Stimulated activated CD4-positive, alpha-beta T cell treated with anti-CD3 and anti-CD28 coated beads, Interleukin-12 subunit alpha, Interleukin-12 subunit beta, amount 100 ng/mL, for 24 hours (primary cell): ENCODE measurements around the gene TPP1.

Experiments used
- DNase-seq, 2 experiments: peaks; one replicate each; pipeline ENCODE4 v3.0.0-alpha.2; 2020; ENCODE audit warnings: low read depth in 2 of 2

The TPP1 gene

DNA sequence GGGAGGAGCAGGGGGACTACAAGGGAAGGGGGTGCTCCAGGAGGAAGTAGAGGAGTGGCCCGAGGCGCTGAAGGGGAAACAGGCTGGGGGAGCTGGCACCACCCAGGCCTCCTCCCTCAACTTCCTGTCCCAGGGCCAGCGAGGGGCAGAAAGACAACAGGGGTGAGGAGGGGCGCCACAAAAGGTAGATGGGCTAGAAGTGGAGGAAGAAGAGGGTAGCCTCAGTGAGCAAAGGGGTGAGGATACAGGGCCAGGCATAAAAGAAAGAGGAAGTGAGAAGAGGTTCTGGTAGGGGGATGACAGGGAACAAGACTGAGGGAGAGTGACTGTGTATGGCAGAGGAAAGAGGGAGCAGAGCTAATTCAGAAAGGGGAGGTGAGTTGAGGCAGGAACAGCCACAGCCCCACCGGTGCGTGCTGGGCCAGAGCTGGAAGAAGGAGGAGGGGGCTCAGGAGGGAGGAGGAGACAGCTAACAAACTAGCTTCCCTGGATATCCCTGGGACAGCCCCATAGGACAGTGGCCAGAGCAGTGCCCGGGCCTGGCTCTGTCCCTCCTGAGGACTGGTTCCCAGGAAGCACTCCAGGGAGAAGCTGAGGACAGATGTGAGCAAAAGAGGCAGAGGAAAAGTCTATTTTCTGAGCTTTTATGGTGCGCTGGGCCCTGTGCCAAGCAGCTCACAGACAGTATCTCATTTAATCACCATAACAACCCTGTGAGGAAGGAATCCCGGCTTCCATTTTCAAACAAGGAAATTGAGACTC lies 27.9 kb upstream of the TPP1 start:
- no peak for DNase-seq

DNA sequence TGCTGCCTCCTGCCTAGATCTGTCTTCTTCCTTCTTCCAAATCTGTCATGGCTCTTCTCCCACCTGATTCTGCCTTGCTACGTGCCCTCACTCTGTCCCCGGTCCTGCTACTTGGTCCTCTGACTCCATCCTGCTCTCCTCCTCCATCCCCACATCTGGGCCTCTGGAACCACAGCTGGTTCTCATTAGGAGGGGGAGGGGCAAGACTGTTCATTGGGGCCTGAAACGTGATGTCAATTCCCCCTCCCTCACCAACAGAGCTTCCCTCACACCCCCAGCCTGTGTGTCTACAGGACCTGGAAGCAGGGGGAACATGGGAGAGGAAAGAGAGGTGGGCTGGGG lies 27.3 kb upstream of the TPP1 start:
- no peak for DNase-seq

DNA sequence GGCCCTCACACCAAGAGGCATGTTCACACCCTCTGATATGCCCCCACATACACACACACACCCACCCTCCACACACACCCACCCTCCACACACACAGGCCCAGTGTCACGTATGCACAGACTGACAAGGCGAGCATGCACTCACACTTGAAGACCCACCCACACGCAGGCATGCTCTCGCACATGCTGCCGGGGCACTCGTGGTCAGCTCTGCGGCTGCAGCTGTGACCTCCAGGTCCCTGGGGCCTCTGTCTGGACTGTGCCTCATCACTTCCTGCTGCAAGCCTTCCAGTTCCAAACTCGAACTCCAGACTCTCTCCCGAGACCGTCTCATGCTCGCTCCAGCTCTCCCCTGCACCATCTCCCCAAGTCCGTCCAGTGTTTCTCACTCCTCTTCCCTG lies 26.8 kb upstream of the TPP1 start:
- DNase-seq: no peak

DNA sequence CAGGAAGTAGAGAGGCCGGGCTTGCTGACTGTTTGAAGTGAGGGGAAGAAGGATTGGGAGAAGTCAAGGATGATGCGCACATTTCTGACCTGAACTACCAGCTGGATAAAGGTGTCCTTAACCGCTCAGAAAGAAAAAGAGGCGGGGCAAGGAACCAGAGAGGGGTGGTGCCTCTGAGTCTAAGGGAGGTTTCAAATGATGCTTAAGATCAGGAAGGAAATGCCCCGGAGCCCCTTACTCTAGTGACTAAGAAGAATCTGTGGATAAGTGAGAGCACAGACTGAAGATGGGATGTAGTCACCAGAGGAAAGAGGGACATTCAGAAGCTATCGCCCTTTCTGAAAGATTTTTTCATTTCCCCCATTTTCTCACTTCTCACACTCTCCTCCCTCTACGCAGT lies 23.7 kb upstream of the TPP1 start:
- DNase-seq: no peak

DNA sequence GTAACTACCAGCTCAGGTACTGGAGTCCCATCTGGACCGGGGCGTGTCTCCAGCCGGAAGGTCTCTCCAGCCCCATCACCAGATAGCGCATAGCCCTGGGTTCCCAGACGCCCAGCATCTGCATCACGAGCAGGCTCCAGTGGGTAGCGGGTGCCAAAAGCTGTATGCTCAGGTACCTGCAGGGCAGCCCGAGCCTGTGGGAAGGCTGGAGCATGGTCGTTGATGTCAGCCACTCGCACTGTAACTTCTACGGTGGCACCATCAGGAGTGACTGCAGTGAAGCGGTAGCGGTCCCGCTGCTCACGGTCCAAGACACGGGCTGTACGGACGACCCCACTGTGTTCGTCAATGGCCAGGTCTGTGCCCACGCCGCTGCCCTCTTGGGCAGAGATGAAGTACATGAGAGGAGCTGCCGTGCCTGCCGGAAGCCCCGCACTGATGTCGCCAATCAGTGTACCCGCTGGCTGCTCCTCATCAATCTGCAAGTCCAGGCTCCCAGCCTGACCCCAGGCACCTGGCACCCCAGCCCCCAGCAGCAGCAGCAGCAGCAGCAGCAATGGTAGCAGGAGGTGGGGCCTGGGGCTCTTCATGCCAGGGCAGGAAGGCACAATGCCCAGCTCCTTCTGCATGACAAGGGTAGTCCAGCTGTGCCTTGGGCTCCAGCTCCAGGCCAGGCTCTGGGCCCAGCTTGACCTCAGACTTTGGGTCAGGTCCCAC lies 21.9 kb upstream of the TPP1 start:
- no peak for DNase-seq

DNA sequence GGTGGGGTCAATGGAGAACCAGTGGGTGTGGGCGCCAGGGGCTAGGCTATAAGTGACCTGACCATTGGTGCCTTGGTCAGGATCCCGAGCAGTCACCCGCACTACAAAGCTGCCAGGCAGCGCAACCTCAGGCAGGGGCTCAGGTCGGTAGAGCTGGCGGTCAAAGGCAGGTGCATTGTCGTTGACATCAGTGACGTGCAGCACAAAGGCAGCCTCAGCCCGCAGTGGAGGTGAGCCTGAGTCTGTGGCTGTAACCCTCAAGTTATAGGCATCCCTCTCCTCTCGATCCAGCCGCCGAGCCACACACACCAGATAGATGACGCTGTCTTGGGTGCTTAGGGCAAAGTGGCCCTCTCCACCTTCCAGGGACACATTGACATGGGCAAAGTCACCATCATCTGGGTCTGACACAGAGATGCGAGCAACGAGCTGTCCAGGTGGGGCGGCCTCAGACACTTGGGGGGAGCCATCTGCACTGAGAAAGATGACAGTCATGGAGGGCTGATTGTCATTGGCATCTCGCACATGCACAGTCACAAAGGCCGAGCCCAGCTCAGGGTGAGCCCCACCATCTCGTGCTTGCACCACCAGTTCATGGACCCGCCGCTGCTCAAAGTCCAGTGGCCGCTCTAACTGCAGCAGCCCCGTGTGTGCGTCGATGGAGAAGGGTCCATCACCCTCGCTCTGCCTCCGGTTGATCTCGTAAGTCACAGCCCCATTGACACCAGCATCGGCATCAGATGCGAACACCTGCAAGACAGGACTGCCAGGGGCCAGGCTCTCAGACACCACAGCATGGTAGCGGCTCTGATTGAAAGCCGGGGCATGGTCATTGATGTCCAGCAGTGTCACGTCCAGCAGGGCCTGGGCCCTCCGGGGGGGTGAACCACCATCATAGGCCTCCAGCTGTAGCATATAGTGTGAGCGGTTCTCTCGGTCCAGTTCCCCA lies 21.1 kb upstream of the TPP1 start:
- DNase-seq: no peak

DNA sequence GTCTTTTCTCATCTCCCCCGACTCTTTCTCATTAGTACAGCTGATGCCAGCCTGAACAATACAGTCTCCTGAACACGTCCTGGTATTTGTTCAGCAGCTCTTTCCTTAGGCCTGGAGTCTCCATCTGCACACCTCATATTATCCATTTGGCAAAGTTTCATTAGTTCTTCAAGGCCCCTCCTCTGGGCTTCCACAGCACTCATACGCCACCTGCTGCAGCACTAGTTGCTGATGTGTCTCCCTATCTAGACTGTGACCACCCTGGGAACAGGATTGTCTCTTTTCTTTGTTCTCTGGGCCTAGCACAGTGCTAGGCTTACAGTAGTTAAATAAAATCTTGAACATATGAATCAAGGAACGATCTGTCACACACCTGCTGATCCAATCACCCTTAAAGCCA lies 19.2 kb upstream of the TPP1 start:
- no peak for DNase-seq

DNA sequence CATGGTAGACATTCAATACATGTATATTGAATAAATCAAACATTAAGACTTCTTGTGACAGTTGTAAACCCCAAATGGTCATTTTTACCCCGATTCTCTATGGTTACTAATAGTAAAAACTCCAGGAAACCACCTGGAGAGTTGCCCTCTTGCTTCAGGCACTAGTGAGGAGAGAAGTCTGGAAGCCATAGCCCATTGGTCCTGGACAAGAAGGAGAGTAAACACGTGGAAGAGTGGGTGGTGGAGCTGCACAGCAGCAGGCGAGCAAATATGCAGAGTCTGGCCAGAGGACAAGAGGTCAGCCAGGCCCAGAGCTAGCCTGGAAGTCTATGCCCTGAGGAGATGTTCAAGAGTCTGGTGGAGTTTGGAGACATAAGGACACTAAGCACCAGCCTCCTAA lies 18.6 kb upstream of the TPP1 start:
- DNase-seq: no peak

DNA sequence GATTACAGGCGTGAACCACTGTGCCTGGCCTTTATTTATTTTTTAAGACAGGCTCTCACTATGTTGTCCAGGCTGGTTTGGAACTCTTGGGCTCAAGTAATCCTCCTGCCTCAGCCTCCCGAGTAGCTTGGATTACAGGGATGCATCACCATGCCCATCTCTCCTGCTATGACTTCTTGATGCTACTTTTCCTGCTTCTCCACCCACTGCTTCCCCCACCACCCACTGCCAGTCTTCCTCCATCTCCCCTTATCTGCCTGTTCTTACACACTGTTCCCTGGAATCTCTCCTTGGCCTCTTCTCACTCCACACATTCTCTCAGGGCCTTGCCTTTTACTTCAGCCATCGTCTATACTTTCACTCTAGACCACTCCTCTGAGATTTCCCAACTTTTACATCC lies 17.3 kb upstream of the TPP1 start:
- DNase-seq: no peak

DNA sequence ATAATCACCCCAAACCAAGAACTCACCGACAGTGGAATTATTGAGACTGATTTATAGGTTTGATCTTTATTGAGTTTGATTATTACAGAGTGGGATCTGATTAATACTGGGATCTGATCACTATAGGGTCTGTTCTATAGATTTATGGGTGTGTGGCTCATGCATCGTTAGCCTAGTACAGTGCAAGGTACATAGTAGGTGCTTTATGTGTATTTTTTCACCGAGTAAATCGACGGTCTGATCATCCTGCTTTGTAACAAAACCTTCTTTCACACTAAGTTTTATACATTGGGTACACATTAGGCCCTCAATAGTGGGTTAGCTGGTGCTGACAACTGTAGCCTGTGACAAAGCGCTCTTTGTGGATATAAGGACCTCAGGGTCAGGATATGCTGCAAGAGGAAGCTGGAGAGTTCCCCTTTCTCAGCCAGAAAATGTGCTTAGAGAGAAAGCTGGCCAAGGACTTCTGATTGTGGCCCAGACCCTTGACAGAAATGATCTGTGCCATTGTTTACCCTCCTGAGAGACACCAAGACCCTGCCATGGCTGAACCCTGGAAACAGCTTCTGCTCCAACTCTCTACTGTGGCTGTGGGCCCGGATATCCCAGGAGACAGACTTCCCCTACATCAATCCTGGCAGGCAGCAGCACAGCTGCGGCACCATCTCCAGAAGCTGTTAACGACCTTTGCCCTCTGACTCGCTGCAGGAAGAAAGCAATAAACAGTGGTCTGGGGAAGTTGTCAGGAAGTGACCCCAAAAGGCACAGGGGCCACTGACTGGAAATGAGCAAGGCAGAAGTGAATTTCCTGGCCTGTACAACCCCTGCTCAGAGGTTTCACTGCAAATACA lies 16.1 kb upstream of the TPP1 start:
- no peak for DNase-seq

DNA sequence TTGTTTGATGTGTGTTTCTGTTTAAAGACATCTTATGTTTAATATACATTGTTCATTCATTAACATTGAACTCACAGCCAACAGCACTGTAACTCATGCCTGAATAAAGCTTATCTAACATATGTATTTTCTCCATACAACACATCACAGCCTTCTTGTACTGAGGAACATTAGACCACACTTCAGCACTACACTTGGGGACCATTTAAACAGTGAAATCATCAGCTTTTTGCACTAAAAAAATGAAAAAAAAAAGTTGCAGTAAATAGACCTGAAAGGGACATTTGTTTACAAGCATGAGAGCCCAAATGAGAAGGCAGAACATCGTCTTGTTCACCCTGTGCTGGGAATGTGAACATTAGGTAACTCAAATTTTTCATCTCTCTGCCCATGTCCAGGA lies 15.3 kb upstream of the TPP1 start:
- DNase-seq: no peak

DNA sequence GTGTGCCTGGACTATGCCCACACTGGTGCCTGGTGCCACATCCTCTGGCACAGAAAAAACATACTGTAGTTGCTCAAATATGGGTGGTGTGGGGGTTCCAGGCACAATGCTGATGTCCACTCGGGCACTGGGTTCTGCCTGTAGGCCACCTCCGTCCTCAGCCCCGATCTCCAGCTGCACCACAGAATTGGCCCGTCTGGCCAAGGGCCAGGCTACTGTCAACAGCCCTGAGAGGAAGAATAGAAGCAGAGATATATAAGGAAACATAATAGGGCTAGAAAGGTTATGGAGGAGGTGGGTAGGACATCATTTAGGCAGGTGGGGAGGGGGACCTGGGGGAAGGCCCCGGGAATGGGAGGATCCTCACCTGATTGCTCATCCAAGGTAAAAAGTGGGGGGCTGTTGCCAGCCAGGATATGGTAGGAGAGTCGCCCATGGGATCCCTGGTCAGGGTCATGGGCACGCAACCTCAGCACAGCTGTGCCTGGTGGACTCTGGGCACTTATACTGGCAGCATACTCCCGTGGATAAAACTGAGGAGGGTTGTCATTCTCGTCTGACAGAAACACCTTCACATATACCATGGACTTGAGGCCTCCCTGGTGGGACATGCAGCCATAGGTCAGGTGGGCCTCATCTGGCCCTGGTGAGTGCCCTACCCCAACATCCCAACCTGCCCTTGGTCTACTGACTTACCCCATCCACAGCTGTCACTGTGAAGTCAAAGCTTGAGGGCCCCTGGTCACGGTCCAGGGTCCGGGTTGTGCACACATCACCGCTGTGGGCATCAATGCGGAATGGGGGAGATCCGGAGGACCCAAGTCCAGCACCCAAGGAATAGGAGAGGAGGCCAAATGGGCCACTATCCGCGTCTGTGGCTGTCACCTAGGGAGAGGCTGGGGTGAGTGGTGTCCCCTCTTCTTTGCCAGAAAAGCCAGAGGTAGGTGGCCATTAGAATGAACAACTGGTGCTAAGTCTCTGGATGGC lies 14.5 kb upstream of the TPP1 start:
- DNase-seq: no peak

DNA sequence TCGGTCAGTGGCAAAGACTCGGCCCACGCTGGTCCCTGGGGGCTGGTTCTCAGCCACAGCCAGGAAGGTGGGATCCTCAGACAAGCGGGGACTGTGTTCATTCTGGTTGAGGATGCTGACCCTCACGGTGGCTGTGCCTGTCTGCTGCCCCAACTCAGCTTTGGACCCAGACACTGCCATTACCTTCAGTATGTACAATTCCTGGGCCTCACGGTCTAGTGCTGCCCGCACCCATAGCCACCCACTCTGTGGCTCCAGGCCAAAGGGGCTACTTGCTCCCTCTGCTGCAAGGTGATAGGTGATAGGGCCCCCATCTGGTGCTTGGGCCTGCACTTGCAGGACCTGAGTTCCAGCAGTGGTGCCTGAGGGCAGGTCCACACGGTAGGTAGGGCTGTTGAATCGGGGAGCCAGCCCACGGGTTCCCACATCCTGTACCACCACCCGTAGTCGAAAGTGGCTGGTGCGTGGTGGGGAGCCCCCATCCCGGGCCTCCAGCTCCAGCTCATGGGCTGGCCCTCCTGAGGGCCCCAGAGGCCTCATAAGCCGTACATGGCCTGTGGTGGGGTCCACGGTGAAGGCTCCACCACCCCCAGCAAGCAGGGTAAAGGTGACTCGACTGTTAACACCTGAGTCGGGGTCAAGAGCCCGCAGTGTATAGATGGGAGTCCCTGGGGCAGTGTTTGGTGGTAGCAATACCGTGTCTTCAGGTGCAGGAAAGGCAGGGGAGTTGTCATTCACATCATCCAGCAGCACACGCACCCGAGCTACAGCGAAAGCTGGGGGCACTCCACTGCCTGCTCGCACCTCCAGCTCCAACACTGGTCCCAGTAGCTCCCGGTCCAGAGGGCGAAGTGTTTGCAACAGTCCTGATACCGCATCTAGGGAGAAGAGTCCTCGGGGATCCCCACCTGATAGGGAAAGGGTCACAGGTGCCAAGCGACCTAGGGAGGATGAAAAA lies 13.2 kb upstream of the TPP1 start:
- no peak for DNase-seq

DNA sequence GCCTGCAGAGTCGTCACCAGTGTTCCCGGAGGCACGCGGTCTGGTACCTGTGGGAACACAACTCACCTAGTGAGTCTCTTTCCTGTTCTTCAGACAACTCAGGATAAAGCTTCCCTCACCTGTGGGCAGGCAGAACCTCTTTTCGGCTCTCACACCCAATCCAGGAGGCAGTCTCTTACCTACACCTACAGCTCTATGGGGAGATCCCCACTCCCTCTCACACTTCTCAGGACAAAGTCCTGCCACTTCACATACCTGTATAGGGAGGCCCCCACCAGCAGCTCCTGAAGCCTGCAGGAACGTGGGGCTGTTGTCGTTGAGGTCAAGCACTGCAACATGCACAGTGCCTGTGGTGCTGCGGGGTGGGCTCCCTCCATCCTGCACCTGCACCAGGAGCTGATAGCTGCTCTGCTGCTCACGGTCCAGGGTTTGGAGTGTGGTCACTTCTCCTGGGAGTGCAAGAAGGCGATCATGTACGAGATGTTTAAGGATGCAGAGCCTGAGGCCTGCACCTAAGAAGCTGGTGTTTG lies 12.2 kb upstream of the TPP1 start:
- DNase-seq: no peak

DNA sequence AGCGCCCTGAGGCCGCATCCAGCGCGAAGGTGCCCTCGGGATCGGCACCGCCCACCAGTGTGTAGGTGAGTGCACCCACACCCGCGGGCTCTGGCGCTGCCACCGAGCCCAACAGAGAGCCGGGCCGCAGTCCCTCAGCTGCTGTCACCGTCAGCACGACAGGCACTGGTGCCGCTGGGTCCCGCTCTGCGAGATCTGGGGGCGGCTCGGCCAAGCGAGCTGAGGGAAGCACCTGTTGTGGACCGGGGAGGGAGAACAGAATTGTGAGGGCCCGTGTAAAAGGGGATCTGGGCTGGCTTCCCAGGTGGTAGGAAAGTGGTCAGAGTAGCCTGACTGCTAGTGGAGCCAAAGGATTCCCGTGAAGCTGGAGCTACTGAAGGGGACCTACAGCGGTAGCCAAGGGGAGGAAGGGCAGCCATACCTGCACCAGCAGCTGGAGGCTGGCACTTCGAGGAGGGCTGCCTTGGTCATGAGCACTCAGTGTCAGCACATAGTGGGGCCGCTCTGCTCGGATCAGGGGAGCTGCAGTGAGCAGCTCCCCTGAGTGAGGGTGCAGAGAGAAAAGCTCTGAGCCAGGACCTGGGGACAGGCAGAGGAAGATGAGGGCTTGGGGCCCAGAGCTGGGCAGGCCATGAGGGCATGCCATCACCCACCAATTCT lies 11.5 kb upstream of the TPP1 start:
- DNase-seq: no peak

DNA sequence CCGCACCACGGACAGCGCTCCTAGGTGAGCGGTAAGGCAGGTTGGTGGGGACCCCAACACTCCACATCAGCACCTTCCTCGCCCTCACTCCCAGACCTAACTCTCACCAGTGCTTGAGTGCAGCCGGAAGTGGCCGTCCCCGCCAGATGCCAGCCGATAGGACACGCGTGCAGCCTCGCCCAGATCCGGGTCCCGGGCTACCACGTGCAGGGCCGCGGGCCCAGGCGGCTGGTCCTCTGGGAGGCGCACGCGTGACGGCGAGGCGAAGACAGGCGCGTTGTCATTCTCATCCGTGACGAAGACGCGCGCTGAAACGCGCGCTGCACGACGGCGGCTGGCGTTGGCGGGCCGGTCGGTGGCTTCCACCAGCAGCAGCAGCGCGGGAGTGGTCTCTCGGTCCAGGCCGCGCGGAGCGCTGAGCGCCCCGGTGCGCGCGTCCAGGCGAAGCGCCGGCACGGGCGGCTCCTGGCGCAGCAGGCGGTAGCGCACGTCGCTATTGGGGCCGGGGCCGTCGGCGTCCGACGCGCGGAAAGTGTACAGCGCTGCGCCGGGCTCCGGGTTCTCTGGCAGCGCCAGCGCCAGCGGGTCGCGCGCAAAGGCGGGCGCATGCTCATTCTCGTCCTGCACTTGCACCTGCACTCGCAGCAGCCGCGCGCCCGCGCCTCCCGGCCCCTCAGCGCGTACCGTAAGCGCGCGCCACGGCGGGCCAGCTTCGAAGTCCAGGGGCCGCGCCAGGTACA lies 10.8 kb upstream of the TPP1 start:
- DNase-seq: no peak

DNA sequence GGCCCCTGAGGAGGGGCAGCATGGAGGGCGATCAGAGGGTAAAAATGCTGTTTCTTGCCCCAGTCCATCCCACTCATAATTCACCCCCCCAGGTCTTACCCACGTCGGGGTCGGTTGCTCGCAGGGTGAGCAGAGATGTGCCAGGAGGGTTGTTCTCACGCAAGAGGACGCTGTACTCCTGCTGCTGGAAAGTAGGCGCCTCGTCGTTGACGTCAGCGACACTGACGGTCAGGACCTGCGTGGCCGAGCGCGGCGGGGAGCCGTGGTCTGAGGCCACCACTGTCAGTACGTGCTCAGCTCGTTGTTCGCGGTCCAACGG lies 10.3 kb upstream of the TPP1 start:
- no peak for DNase-seq

DNA sequence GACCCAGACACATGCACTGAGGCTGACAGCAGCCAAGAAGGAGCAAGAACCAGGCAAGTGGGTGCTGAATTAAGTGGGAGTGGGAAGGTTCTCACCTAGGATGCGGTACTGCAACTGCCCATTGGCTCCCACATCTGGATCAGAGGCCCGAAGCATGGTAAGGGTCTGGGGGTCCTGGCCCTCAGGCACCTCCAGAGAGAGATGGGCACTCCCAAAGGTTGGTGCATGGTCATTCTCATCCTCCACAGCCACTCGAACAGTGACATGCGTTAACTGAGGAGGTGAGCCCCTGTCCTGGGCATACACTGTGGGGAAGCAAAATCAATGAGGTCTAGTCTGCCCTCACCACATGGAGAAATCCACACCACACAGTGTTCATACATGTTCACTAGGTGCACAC lies 9.3 kb upstream of the TPP1 start:
- DNase-seq: no peak
